Tibial nerve (tissue), 3 donors: ENCODE data around the gene SELP.

Experiments
- CTCF ChIP-seq, 5 experiments: fragments of 200-600 bp in 3 of 5; fragments of 450-650 bp in 2 of 5; sonication (generic) in 3 of 5; IDR thresholded peaks; one replicate each; pipeline ENCODE4 v1.5.1; 2016 to 2019; ENCODE audit warnings: antibody characterized with exemption in 5 of 5, mild to moderate bottlenecking in 3 of 5, moderate library complexity in 2 of 5
- POLR2A ChIP-seq, 2 donors: fragments of 450-650 bp; IDR thresholded peaks; one replicate each; pipeline ENCODE4 v1.6.1; 2017; ENCODE audit warnings: antibody characterized with exemption in 2 of 2, mild to moderate bottlenecking in 2 of 2, moderate library complexity in 2 of 2

GRCh38 chr1:169585181-169585580, 44.7 kb downstream of the SELP start:
- TF ChIP-seq POLR2A (IDR thresholded peaks at IDR 0.05) (no peak), CTCF (IDR thresholded peaks at IDR 0.05) (no peak)
